OCI-LY7 (cell line): ENCODE data around the gene EPDR1. TPM values are rescaled to one million over a fixed set of nuclear protein-coding genes. Genes with fewer than 3 reads are reported as not detected.

Source experiments
- BruUV-seq: library from RNA; stranded (reverse); fragments of 400-500 nt; replicated peaks from 2 replicates; lab custom pipeline; 2021; lab: Mats Ljungman, UMichigan
- CTCF ChIA-PET: fragments of 300-600 bp; sonication (Branson Sonifier 250); formaldehyde crosslinking; loops from one replicate; lab custom pipeline; 2022; ENCODE audit warnings: antibody characterized with exemption; ENCODE audit not compliant: unreplicated experiment; lab: Charles Lee
- POLR2A ChIA-PET: fragments of 300-600 bp; sonication (Branson Sonifier 250); formaldehyde crosslinking; loops from one replicate; lab custom pipeline; 2022; ENCODE audit warnings: antibody characterized with exemption; lab: Charles Lee
- DNase-seq: peaks from one replicate; pipeline ENCODE4 v3.0.0-alpha.2; 2015; ENCODE audit warnings: low spot score
- H2AFZ ChIP-seq: fragments of 200-600 bp; sonication (generic), shearing (Covaris generic); 2 replicates; pipeline ENCODE4 v1.6.1; 2014; ENCODE audit warnings: mild to moderate bottlenecking, antibody characterized with exemption, low read length, moderate library complexity
- H3K27ac ChIP-seq: fragments of 200-600 bp; sonication (generic); 2 replicates; pipeline ENCODE4 v1.5.1; 2014; ENCODE audit warnings: mixed run types, low read depth, mild to moderate bottlenecking, moderate library complexity, low read length, inconsistent platforms; ENCODE audit not compliant: poor library complexity, severe bottlenecking
- H3K36me3 ChIP-seq: fragments of 200-600 bp; sonication (generic); 2 replicates; pipeline ENCODE4 v1.6.1; 2014; ENCODE audit warnings: mild to moderate bottlenecking, antibody characterized with exemption, low read length, moderate library complexity, mixed read lengths; ENCODE audit not compliant: insufficient read depth
- H3K4me1 ChIP-seq: fragments of 200-600 bp; sonication (generic); 2 replicates; pipeline ENCODE4 v1.5.1; 2014; ENCODE audit warnings: mild to moderate bottlenecking, low read length; ENCODE audit not compliant: insufficient read depth, poor library complexity, severe bottlenecking
- H3K4me2 ChIP-seq: fragments of 200-600 bp; sonication (generic); 2 replicates; pipeline ENCODE4 v1.6.1; 2014; ENCODE audit warnings: mild to moderate bottlenecking, low read length
- H3K4me3 ChIP-seq: fragments of 200-600 bp; sonication (generic); 2 replicates; pipeline ENCODE4 v1.5.1; 2014; ENCODE audit warnings: mild to moderate bottlenecking, low read depth, low read length; ENCODE audit not compliant: poor library complexity, severe bottlenecking
- H3K79me2 ChIP-seq: fragments of 200-600 bp; sonication (generic); 2 replicates; pipeline ENCODE4 v1.6.1; 2016; ENCODE audit warnings: low read depth, mild to moderate bottlenecking, low read length, moderate library complexity, mixed read lengths; ENCODE audit not compliant: insufficient read depth
- H3K9me2 ChIP-seq: fragments of 200-600 bp; sonication (generic); 2 replicates; pipeline ENCODE4 v1.6.1; 2016; ENCODE audit warnings: mild to moderate bottlenecking, low read length, mixed read lengths; ENCODE audit not compliant: insufficient read depth
- H3K9me3 ChIP-seq: fragments of 200-600 bp; sonication (generic); 2 replicates; pipeline ENCODE4 v1.6.1; 2014; ENCODE audit warnings: mild to moderate bottlenecking, mixed run types, low read length, mixed read lengths
- H4K20me1 ChIP-seq: fragments of 200-600 bp; sonication (generic); 2 replicates; pipeline ENCODE4 v1.6.1; 2014; ENCODE audit warnings: mild to moderate bottlenecking, antibody characterized with exemption, low read length, moderate library complexity, mixed read lengths; ENCODE audit not compliant: insufficient read depth
- CTCF ChIP-seq: fragments of 200-600 bp; sonication (generic); conservative IDR thresholded peaks from 2 replicates; pipeline ENCODE4 v1.5.1; 2014; ENCODE audit warnings: mild to moderate bottlenecking, antibody characterized with exemption, low read length, moderate library complexity, mixed read lengths
- EZH2phosphoT487 ChIP-seq: fragments of 200-600 bp; sonication (generic); IDR thresholded peaks from 2 replicates; pipeline ENCODE4 v1.6.1; 2018; ENCODE audit warnings: low read depth, borderline replicate concordance, mild to moderate bottlenecking, mixed run types, antibody characterized with exemption, low read length, moderate library complexity, mixed read lengths
- intact Hi-C: fragments of 100-400 bp; cut with micrococcal nuclease; formaldehyde crosslinking; loops from one replicate; pipeline ENCODE4 v1.10.0; 2022; ENCODE audit not compliant: unreplicated experiment
- total RNA-seq, 2 experiments: library from RNA; depleted of rRNA in 1 of 2; stranded (reverse); fragments of >200 nt in 1 of 2; shearing (Covaris generic) in 1 of 2; gene quantifications; 2 replicates each; pipeline ENCODE4 v1.2.3, GENCODE V29; 2014 to 2022

Gene EPDR1
- total RNA-seq, 2 experiments from 2014 or later: not detected

- BruUV-seq: no TSS peak
- Histone ChIP-seq H3K36me3 (no peaks in the 10 kb centered on the region), H3K79me2 (no peaks in the 10 kb centered on the region), H3K4me2 (no peak overlapping the region), H3K4me3 (no peak overlapping the region), H2AFZ (no peak overlapping the region), H3K27ac (no peak overlapping the region), H4K20me1 (no peaks in the 10 kb centered on the region), H3K9me2 (no peaks in the 10 kb centered on the region), H3K9me3 (no peaks in the 10 kb centered on the region), H3K4me1 (no peaks in the 10 kb centered on the region)
- DNase-seq: no peak
- intact Hi-C loops: no loop called here
- ChIA-PET CTCF (no interaction called here), POLR2A (no interaction called here)
- TF ChIP-seq EZH2phosphoT487 (no peak), CTCF (no peak)
Observed at GRCh38 chr7:37920849-37921805, 687 bp downstream of the EPDR1 start.

- Histone ChIP-seq H3K79me2 (no peaks in the 10 kb centered on the region), H4K20me1 (no peaks in the 10 kb centered on the region), H3K9me3 (no peaks in the 10 kb centered on the region), H2AFZ (no peak overlapping the region), H3K36me3 (no peaks in the 10 kb centered on the region), H3K9me2 (no peaks in the 10 kb centered on the region), H3K4me3 (no peak overlapping the region), H3K27ac (no peak overlapping the region), H3K4me1 (no peaks in the 10 kb centered on the region), H3K4me2 (no peak overlapping the region)
- no TSS peak for BruUV-seq
- intact Hi-C loops: no loop called here
- POLR2A ChIA-PET: no interaction called here
- no peak for DNase-seq
- TF ChIP-seq EZH2phosphoT487 (no peak), CTCF (no peak)
- CTCF ChIA-PET: no interaction called here
Observed at GRCh38 chr7:37921876-37922275, 1.4 kb downstream of the EPDR1 start.

GRCh38 chr7:37923996-37924395 lies 3.6 kb downstream of the EPDR1 start:
- Histone ChIP-seq H3K4me2 (no peak overlapping the region), H3K27ac (no peak overlapping the region), H4K20me1 (no peaks in the 10 kb centered on the region; the same call in 1 of the 2 replicates), H2AFZ (no peak overlapping the region), H3K4me3 (no peak overlapping the region), H3K4me1 (no peaks in the 10 kb centered on the region), H3K9me3 (no peaks in the 10 kb centered on the region), H3K36me3 (no peaks in the 10 kb centered on the region), H3K79me2 (no peaks in the 10 kb centered on the region), H3K9me2 (no peaks in the 10 kb centered on the region)
- ChIA-PET POLR2A (no interaction called here), CTCF (no interaction called here)
- TF ChIP-seq EZH2phosphoT487 (no peak), CTCF (no peak)
- intact Hi-C loops: no loop called here
- DNase-seq: no peak
- BruUV-seq: no TSS peak
